ENCODE measurements around the gene CSMD2. TPM values are rescaled to one million over a fixed set of nuclear protein-coding genes. Genes with fewer than 3 reads are reported as not detected.

The CSMD2 gene
- total RNA-seq, 1 donor from 2014 or later: 0.75 TPM

- Histone ChIP-seq H3K27me3 (ENCODE audit: control insufficient read depth, insufficient read depth, low read length) (no peaks in the 10 kb centered on the region), H3K36me3 (ENCODE audit: control insufficient read depth, insufficient read depth, low read length) (no peaks in the 10 kb centered on the region), H3K4me3 (ENCODE audit: low read depth, low read length) (no peak overlapping the region)
- DNase-seq (ENCODE audit: low read depth): no peak
- TF ChIP-seq, protein P1, sequence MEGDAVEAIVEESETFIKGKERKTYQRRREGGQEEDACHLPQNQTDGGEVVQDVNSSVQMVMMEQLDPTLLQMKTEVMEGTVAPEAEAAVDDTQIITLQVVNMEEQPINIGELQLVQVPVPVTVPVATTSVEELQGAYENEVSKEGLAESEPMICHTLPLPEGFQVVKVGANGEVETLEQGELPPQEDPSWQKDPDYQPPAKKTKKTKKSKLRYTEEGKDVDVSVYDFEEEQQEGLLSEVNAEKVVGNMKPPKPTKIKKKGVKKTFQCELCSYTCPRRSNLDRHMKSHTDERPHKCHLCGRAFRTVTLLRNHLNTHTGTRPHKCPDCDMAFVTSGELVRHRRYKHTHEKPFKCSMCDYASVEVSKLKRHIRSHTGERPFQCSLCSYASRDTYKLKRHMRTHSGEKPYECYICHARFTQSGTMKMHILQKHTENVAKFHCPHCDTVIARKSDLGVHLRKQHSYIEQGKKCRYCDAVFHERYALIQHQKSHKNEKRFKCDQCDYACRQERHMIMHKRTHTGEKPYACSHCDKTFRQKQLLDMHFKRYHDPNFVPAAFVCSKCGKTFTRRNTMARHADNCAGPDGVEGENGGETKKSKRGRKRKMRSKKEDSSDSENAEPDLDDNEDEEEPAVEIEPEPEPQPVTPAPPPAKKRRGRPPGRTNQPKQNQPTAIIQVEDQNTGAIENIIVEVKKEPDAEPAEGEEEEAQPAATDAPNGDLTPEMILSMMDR (IDR thresholded peaks at IDR 0.05; ENCODE audit: insufficient read depth, low read length, poor library complexity, severe bottlenecking): no peak
Observed at GRCh38 chr1:33655496-33655895, 509.5 kb downstream of the CSMD2 start.

DNA sequence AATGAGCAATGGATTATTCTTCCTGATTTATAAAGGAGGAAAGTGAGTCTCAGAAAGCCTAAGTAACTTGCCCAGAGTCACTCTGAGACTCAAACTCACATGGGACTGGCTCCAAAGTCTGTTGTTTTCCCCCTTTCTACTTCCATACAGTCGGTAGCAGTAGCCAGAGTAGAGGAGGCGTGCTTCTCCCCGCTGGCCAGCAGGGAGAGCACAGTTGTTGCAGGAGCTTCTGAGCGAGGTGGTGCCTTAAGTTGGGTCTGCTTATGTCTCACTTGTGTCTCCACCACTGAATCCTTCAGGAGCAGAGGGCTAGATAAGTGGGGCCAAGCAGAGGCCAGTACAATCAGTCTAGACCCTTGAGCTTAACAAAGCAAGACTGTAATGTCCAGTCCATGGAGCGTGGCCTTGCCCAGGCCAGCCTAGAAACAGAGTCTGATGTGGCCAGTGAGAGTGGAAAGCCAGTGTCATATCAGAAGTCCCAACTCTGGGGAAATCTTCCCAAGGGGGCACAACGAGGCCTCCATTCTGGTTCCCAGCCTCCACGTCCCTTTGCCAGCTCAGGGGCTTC lies 510.7 kb downstream of the CSMD2 start:
- H3K36me3 ChIP-seq (ENCODE audit: control insufficient read depth, insufficient read depth, low read length): no peaks in the 10 kb centered on the region
- TF ChIP-seq, protein P1 (IDR thresholded peaks at IDR 0.05; ENCODE audit: insufficient read depth, low read length, poor library complexity, severe bottlenecking): peak; percentile 30
- no peak for DNase-seq (ENCODE audit: low read depth)
- no peak overlapping the region for H3K4me3 ChIP-seq (ENCODE audit: low read depth, low read length)
- no peaks in the 10 kb centered on the region for H3K27me3 ChIP-seq (ENCODE audit: control insufficient read depth, insufficient read depth, low read length)

DNA sequence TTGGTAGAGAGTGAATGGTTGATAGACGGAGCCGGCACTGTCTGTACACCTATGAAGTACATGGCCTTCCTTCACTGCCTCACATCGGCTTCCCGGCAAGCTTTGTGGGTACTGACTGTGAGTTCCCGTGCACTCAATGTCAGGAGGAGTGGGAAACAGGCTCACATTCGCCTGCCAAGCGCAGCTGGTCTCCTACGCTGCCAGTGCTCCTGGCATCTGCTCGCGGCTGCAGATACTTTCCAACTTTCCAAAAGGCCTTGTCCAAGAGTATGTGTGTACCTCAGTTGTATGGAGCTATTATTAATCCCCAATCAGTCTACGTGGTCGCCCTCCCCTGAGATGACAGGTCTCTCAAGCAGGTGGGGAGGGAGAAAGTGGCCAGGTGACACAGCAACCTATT lies 511.8 kb downstream of the CSMD2 start:
- no peak for DNase-seq (ENCODE audit: low read depth)
- no peaks in the 10 kb centered on the region for H3K27me3 ChIP-seq (ENCODE audit: control insufficient read depth, insufficient read depth, low read length)
- H3K36me3 ChIP-seq (ENCODE audit: control insufficient read depth, insufficient read depth, low read length): no peaks in the 10 kb centered on the region
- TF ChIP-seq, protein P1 (IDR thresholded peaks at IDR 0.05; ENCODE audit: insufficient read depth, low read length, poor library complexity, severe bottlenecking): no peak
- no peak overlapping the region for H3K4me3 ChIP-seq (ENCODE audit: low read depth, low read length)

DNA sequence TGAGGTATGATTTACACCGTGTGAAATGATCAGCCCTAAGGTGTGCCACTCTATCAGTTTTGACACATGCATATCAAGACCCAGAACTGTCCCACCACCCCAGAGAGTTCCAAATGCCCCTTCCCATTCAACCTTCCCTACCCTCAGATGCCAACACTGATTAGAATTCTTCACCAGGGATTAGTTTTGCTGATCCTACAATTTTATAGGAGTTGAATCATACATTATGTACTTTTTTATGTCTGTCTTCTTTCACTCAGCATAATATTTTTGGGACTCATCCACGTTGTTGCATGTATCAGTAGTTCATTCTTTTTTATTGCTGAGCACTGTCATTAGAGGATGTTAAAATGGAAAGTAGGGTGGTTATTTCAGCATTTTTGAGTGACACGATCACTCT lies 514.3 kb downstream of the CSMD2 start:
- no peak for DNase-seq (ENCODE audit: low read depth)
- H3K36me3 ChIP-seq (ENCODE audit: control insufficient read depth, insufficient read depth, low read length): no peaks in the 10 kb centered on the region
- H3K27me3 ChIP-seq (ENCODE audit: control insufficient read depth, insufficient read depth, low read length): no peaks in the 10 kb centered on the region
- TF ChIP-seq, protein P1 (IDR thresholded peaks at IDR 0.05; ENCODE audit: insufficient read depth, low read length, poor library complexity, severe bottlenecking): no peak
- H3K4me3 ChIP-seq (ENCODE audit: low read depth, low read length): no peak overlapping the region

DNA sequence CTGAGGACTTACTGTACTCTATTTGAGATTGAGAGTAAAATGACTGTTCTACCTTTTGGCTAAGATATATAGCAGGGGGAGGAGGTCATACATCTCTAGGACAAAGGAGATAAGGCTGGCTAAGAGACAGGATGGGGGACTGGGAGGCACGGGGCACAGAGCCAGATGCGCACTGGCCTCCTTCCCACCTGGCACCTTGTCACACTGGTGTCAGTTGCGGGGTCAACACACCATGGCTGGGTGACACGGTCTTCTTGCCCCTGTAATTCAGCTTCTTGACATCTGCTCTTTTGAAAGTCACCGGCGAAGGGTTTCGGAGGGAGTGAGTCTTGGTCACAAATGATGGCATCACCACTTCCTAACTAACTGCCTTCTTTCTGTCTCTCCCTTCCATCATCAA lies 515.3 kb downstream of the CSMD2 start:
- TF ChIP-seq, protein P1 (IDR thresholded peaks at IDR 0.05; ENCODE audit: insufficient read depth, low read length, poor library complexity, severe bottlenecking): no peak
- Histone ChIP-seq H3K36me3 (ENCODE audit: control insufficient read depth, insufficient read depth, low read length) (no peaks in the 10 kb centered on the region), H3K27me3 (ENCODE audit: control insufficient read depth, insufficient read depth, low read length) (no peaks in the 10 kb centered on the region), H3K4me3 (ENCODE audit: low read depth, low read length) (no peak overlapping the region)
- no peak for DNase-seq (ENCODE audit: low read depth)

GRCh38 chr1:33643216-33643615 lies 521.8 kb downstream of the CSMD2 start:
- TF ChIP-seq, protein P1 (IDR thresholded peaks at IDR 0.05; ENCODE audit: insufficient read depth, low read length, poor library complexity, severe bottlenecking): no peak
- no peaks in the 10 kb centered on the region for H3K27me3 ChIP-seq (ENCODE audit: control insufficient read depth, insufficient read depth, low read length)

More at GRCh38 chr1:33643216-33643615, 521.8 kb downstream of the CSMD2 start:
- Histone ChIP-seq H3K36me3 (ENCODE audit: control insufficient read depth, insufficient read depth, low read length) (no peaks in the 10 kb centered on the region), H3K4me3 (ENCODE audit: low read depth, low read length) (no peak overlapping the region)
- DNase-seq (ENCODE audit: low read depth): no peak
